ENCODE measurements around the gene TNS2.

- no peak for TF ChIP-seq MAX (IDR thresholded peaks at IDR 0.05; ENCODE audit: low read depth)
- no peak for TF ChIP-seq EP300 (IDR thresholded peaks at IDR 0.05; ENCODE audit: borderline replicate concordance in 1 of 2, low read depth in 1 of 2, low read length in 1 of 2)
- no peak for TF ChIP-seq CTCF (IDR thresholded peaks at IDR 0.05)
- no peak for TF ChIP-seq POLR2AphosphoS5 (IDR thresholded peaks at IDR 0.05; ENCODE audit: low read depth, low read length)
- no peak for TF ChIP-seq RAD21 (IDR thresholded peaks at IDR 0.05; ENCODE audit: low read length)
- TF ChIP-seq YY1 (IDR thresholded peaks at IDR 0.05; ENCODE audit: low read depth), result no peak
Measured at GRCh38 chr12:53044896-53045695, 4.8 kb upstream of the TNS2 start.

Data from SK-N-SH (cell line).